HG03558 (cell line): ENCODE results near the gene NAGPA.
"Not testable (repeated sequence)": the region's sequence is repeated elsewhere in the genome, so short reads cannot be mapped to it uniquely, and the experiment has no call there.

Source experiments
- ATAC-seq: cut with Tn5 transposase; IDR thresholded peaks from one replicate; pipeline ENCODE4 v1.9.1; 2021; ENCODE audit warnings: moderate number of reproducible peaks; ENCODE audit not compliant: unreplicated experiment; ENCODE audit errors: extremely low read depth

NAGPA gene

DNA sequence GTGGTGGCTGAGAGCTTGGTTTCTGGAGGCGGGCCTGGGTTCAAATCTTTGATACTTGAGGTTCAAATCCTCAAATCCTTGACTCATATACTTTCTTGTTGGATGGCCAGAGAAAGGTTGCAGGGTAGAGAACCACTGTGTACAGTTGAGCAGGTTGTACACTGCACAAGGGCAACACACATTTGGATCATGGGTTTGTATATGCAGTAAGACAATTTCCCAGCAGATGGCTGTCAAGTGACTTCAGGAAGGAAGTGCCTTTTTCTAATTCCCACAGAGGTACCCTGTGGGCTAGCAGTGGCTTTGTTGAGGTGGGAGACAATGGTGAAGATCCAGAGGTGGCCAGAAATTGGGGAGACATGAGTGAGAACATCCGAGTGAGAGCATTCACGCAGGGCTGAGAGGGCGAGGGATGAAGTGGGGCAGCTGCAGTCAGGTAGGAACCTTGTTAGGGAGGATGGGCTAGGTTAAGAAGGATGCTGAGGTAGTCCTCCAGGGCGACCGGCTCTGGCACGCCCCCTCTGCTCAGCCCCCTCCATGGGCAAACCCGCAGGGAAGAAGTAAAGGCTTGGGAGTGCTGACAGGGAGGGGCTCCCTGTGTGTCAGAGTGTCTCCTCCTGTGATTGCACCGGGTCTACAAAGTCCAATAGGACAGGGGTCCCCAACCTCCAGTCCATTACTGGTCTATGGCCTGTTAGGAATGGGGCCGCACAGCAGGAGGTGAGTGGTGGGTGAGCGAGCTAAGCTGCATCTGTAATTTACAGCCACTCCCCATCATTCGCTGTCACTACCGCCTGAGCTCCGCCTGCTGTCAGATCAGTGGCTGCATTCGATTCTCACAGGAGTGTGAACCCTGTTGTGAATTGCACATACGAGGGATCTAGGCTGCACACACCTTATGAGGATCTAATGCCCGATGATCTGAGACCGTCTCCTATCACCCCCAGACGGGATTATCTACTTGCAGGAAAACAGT is 29.3 kb upstream of the NAGPA start:
- ATAC-seq, result no peak

DNA sequence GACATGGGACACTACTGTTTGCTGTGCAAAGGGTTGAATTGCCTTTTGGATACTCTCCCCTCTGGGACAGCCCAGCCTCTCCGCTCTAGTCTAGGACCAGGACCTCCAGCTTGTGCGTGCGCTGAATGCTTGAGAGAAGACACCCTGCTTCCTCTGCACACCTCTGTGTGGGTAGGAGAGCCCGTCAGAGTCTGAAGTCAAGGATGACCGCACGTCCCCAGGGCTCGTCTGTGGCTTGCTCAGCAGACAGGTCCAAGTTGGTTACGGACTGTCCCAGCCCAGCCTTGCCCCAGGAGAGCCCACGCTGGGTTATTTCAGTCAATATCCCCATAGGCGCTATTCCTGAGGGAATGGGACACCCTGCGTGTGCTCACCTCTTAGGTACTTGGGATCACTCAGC is 28.3 kb upstream of the NAGPA start:
- ATAC-seq, result no peak

DNA sequence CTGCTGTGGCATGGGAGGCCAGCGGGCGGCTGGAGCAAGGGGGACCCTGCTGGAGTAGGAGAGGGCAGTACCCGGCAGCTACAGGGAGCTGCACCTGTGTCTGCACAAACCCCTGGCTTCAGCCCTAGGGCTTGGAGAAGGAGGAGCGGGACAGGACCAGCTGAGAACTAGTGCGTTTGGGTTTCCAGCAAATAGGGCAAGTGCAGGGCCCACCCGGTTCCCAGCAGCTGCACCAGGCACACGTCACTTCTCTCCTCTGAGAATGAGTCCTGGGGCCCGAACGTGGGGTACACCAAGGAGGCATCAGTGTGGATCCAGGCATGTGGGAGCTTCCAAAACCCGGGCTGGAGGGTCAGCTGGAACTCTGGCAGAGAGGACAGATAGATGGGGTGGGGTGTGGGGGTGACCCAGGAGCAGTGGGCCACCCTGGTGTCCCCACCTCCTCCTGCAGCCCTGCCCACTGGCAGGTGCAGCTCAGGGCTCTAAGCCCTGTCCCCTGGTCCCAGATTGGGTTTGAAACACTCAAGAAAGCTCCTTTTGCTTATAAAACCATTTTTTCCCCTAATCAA is 26.4 kb upstream of the NAGPA start:
- ATAC-seq, result no peak

DNA sequence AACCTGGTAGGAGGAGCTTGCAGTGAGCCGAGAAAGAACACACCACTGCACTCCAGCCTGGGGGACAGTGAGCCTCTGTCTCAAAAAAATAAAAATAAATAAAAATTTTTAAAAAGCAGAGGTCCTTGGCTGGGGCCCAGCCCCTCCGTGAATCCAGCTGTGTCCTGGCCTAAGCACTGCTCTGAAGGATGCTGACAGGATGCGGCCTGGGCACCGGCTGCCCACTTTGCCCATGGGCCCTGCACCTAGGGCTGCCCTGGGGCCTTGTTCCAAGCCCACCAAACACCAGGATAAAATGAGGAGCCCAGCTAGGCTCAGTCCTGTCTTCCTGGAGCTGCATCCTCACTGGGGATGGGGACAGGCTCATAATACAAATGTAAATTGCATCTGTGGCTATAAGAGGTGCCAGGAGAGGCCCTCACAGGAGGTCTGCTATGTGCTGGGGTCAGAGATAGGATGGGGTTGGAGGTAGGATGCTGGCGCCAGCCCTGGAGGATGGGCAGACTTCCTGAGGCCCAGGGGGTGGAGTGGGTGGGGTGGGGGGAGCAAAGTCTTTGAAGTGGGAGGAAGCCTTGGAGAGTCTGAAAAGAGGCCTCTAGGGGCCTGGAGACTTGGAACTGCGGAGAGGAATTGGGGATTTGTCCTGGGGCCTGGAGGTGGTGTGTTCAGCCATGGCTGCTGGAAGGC is 25.8 kb upstream of the NAGPA start:
- ATAC-seq, result no peak

DNA sequence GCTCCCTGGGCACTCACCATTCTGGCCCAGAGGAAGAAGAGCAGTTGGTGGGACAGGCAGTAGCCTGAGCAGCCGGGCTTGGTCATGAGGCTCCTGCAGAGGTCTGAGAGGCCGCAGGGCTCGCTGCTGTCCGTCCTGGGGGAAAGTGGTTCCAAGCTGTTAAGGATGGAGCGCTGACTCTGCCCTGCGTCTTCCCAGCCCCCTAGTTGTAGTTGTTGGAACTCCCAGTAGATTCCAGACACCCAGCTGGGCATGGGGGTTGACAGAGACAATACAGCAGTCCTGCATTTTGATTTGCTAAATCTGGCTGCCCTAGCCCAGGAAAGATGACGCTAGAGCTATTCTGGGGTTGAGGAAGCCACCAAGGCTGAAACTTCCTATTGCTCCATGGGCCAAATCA is 24.7 kb upstream of the NAGPA start:
- no peak for ATAC-seq

DNA sequence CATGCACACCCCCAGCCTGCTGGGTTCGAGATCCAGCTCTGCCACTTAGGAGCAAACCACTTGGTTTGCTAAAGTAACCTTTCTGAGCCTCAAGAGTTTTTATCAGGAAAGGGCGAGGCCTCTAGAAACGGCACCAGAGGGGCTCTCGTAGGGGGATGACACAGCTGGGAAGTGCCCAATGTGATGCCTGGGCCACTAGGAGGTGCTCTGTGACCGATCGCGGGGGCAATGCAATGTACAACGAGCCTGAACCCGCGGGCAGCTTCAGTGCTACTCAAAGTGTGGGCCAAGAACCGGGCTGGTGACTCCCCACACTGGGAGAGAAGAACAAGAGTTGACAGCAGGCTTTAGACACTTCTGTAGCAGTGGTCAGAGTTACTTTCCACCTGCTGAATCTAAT is 22.6 kb upstream of the NAGPA start:
- ATAC-seq, result no peak

DNA sequence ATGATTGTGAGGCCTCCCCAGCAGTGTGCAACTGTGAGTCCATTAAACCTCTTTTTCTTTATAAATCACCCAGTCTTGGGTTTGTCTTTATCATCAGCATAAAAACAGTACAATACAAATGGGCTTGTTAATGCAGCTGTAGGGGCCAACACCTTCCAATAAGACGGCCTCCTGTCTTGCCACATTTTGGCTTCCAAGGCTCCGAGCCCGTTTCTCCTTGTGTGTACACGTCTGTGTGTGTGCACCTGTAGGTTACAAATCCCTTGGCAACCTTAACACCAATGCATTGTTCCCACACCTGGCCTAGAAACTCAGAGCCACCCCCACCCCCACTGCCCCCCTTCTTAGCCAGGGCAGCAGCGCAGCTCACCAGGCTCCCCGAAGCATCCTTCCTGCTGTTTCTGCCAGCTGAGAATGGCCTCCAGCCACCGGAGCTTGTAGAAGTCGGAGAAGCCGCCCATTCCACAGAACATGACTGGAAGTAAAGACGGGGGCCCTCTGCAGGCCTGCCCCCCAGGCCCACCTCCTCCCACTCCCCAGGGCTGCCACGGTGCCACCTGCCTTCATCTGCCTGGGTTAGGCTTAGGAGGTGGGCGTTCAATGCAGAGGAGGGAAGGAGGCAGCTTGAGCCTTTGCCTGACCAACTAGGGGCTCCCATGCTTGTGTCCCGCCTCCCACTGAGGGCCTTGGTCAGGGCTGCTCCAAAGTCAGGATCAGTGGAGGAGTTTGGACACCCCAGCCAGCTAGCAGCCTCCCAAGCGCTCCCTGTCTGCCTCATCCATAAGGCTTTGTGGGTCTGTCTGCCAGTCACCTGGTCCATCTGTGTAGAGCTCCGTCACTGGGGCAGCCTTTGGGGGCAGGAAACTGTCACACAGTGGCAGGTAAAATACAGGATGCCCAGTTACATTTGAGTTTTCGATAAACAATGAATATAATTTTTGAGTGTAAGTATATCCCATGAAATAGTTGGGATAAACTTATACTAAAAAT is 21.4 kb upstream of the NAGPA start:
- no peak for ATAC-seq

DNA sequence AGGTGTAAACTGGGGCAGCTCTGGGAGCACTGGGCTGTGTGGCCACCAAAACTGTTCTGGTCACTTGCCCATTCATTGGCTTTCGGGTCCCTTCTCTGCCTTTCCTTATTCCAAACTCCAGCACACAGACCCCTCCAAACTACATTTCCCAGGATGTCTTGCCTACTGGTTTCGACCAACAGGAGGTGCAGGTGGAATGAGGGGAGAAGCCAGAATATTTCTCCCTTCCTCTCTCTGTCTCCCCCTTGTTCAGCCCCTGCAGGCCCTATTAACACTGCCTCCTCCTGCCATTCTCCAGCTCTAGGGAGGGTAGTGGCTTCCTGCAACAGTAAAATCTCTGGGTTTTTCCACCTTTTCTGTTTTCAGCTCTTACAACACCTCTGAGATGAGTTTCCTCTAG is 13.2 kb upstream of the NAGPA start:
- no peak for ATAC-seq

DNA sequence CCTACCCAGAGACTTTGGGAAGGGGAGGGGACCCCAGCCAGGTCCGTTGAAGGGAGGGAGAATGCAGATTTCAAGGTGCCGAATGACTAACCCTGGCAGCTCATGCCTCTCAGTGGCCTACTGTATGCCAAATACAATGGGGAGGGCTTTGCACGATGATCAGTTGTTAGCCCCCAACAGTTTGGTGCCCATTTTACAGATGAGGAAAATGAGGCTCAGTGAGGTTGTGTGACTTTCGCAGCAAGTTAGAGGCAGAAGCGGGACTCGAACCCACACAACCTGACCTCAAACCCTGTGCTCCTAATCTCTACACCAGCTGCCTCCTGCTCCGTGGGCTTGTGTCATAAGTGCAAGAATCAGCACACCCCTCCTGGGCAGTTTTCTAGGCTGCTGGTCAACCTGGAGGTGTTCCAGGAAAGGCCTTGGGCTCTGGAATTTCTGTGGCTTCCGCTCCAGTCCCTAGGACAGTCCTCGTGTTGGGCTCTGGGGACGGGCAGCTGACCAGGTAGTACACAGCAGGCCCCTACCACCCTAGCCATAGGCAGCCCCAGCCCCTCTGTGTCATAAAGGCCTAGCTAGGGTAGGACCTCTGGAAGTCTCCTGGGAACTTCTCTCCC is 11.9 kb upstream of the NAGPA start:
- ATAC-seq, result no peak

DNA sequence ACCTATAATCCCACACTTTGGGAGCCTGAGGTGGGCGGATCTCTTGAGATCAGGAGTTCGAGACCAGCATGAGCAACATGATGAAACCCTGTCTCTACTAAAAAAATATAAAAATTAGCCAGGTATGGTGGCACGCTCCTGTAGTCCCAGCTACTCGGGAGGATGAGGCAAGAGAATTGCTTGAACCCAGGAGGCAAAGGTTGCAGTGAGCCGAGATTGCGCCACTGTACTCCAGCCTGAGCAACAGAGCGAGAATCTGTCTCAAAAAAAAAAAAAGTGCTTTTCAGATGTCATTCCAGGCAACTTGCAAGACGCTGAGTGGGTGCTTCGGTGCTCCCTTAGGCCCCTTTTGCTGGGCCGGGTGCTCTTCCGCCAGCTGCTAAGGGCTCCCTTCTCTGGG is 10.8 kb upstream of the NAGPA start:
- not testable (repeated sequence) for ATAC-seq

DNA sequence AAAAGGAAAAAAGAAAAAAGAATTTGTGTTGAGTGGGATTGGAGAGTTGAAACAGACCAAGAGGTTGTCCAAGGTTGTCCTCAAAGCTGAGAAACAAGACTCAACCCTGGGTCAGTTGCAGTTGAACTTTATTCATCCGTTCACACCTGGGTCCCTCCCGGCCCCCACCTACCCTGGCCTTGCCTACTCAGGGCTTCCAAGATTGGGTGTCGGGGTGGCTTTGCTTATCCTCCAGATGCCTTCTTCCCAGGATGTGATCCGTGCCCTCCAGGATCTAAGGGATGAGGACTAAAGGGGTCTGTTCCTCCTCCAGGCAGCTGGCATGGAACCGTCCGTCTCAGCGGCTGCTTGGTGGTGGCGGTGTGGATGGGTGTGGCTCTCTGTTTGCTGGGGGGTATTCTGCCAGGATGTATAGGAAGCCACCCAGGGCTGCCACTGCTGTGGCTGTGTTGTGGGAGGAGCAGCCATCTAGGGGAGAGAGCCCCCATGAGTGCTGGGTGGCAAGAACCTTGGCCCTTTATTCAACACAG is 10.3 kb upstream of the NAGPA start:
- no peak for ATAC-seq

DNA sequence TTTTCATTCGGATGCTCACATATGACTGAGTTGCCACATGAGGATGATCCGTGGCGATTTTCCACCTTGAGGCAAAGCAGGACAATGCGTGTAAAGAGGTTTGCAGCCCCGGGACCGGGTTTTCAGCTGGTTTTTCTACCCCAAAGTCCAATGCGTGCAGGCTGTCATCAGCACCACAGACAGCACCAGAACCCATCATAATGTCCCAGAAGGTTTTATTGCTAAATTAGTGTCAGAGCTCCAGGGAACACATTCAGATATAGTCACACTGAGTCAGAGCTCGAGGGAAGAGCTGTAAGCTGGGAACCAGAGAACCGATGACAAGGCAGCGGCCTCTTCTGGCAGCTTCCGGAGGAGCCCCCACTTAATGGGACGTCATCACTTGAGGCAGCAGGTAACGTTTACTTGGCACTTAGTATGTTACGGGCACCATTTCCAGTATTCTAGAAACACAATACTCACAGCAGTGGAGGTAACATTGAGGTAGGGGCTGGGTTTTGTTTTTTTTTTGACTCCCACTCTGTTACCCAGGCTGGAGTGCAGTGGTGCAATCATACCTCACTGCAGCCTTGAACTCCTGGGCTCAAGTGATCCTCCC is 8.9 kb upstream of the NAGPA start:
- ATAC-seq, result no peak

DNA sequence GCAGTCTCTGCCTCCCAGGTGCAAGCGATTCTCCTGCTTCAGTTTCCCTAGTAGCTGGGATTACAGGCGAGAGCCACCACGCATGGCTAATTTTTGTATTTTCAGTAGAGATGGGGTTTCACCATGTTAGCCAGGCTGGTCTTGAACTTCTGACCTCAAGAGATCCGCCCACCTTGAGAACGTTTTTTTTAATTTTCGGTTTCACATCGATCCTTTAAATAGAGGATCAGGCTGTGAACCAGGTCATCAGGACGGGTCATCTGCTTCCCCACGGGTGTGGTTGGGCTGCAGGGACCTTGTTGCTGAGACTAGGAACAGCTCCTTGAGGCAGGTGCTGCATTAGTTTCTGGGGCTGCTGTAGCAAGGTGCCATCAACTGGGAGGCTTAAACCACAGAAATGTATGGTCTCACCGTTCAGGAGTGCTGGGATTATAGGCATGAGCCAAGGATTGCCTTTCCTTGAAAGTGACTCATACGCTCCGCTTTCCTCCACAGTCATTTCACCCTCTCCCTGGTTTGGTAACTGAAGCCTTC is 7.9 kb upstream of the NAGPA start:
- peak; percentile 57 for ATAC-seq

DNA sequence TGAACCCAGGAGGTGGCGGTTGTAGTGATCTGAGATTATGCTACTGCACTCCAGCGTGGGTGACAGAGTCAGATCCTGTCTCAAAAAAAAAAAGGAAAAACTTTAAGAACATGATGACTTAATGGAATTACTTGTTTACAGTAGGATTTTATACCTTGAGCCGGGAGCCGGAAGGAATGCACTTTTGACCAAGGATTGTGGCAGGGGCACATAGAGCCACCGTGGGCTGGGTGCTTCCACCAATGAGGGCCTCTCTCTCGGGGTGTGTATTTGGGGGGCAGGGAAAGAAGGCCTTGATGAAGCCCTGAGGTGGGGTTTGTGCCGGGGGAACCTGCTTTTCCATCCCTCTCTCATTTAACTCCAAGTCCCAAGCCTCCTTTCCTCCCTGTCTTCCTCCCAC is 6.7 kb upstream of the NAGPA start:
- ATAC-seq, result no peak

DNA sequence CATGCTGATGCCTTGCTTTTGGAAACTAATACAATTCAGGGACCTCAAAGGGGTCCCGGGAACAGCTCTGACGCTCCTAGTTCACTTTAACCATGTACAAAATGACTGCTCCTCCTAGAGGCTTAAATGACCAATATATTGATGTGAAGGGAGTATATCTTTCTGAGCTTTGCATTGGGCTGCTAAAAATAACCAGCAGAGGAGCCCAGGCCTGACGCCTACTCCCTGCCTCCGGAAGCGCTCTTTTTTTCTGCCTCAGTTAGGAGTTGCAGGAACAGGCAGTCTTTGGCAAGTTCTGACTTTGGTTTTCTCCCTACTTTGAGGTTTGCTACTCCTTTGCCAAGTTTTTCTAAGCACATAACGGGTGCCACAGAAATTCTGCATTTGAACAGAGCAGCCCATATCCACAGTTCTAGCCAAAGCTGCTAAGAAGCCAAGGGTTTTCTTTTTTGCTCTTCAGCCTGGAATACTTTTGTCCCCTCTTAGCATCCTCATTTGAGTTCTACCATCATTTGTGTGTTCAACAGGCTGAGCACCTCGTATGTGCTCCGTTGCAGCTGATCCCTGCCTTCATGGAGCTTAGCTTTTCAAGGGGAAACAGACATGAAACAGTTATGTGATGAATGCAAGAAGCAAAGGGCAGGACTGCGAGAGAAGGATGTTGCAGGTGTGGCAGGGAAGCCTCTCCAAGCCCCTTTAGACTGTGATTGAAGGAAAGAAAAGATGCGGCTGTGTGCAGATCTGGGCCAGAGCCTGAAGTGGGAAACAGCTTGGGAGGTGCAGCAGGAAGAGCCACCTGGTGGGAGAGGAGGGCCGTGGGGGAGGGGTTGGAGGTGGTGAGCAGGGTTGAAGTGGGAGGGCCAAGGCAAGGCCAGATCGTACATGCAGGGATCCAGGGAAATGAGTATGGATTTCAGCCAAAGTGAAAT is 2.8 kb upstream of the NAGPA start:
- no peak for ATAC-seq

DNA sequence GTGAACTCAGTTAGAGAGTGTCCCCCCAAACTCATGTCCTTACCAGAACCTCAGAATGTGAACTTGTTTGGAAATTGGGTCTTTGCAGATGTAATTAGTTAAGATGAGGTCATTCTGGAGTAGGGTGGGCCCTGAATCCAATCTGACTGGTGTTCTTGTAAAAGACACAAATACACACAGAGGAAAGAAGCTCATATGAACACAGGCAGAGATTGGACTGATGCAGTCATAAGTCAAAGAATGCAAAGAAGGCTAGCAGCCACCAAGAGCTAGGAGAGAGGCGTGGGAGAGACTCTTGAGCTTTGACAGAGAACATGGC is 2.1 kb upstream of the NAGPA start:
- no peak for ATAC-seq

DNA sequence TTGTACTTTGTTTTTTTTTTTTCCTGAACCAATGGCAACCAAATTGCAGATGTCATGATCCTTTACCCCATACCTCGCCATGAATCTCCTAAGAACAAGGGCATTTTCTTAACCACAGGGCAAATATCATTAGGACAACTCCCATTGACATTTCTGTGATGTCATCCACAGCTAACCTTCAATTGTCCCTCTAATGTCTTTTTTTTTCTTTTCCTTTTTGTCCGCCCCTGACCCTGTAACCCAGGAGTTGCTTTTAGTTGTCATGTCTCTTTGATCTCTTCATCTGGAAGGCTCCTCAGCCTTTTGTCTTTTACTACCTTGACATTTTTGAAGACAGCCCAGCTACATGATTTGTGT is 410 bp upstream of the NAGPA start:
- no peak for ATAC-seq

DNA sequence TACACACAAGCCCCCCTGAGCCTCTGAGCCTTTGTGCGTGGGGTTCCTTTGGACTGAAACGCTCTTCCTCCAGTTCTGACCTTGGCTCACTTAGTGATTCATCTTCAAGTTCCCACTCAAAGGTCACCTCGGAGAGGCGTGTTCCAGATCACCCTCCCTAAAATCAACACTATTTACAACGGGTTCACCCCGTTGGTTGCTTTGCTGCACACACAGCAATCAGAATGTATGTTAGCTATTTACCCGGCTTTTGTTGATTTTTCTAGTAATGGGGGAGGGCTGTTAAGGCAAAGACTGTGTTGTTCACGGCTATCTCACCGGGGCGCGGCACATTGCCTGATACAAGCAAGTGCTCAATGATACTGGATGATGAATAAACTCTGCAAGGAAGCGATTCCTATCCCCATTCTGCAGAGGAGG is 977 bp downstream of the NAGPA start:
- ATAC-seq, result no peak
